Loucy (cell line): Measurements from ENCODE around the gene MRPS26.

Experiments
- H2AFZ ChIP-seq: fragments of 200-600 bp; sonication (generic); 2 replicates; pipeline ENCODE4 v1.6.0; 2016; ENCODE audit warnings: antibody characterized with exemption, mild to moderate bottlenecking, low read length, moderate library complexity
- H3F3A ChIP-seq: fragments of 200-600 bp; 2 replicates; pipeline ENCODE4 v1.6.0; 2016; ENCODE audit warnings: antibody characterized with exemption, low read depth, mild to moderate bottlenecking
- H3K27me3 ChIP-seq: fragments of 200-600 bp; sonication (generic); 2 replicates; pipeline ENCODE4 v1.6.1; 2014; ENCODE audit warnings: low read length, mild to moderate bottlenecking; ENCODE audit not compliant: insufficient read depth, poor library complexity, severe bottlenecking
- H3K36me3 ChIP-seq: fragments of 200-600 bp; sonication (generic); 2 replicates; pipeline ENCODE4 v1.6.1; 2016; ENCODE audit warnings: low read length; ENCODE audit not compliant: insufficient read depth
- H3K4me1 ChIP-seq: fragments of 200-600 bp; sonication (generic); 2 replicates; pipeline ENCODE4 v1.5.1; 2014; ENCODE audit warnings: low read length, mild to moderate bottlenecking; ENCODE audit not compliant: insufficient read depth, poor library complexity, severe bottlenecking
- H3K4me2 ChIP-seq: fragments of 200-600 bp; sonication (generic); 2 replicates; pipeline ENCODE4 v1.6.0; 2014; ENCODE audit warnings: antibody characterized with exemption, low read length, low read depth, mild to moderate bottlenecking; ENCODE audit not compliant: poor library complexity, severe bottlenecking
- H3K4me3 ChIP-seq: fragments of 200-600 bp; sonication (generic); 2 replicates; pipeline ENCODE4 v1.5.1; 2014; ENCODE audit warnings: low read length, mild to moderate bottlenecking, mixed read lengths; ENCODE audit not compliant: poor library complexity, severe bottlenecking
- H3K79me2 ChIP-seq: fragments of 200-600 bp; sonication (generic); 2 replicates; pipeline ENCODE4 v1.6.1; 2014; ENCODE audit warnings: low read length; ENCODE audit not compliant: insufficient read depth
- H3K9ac ChIP-seq: fragments of 200-600 bp; sonication (generic); 2 replicates; pipeline ENCODE4 v1.6.0; 2014; ENCODE audit warnings: mild to moderate bottlenecking, low read depth, low read length, moderate library complexity; ENCODE audit not compliant: poor library complexity, severe bottlenecking
- H3K9me2 ChIP-seq: fragments of 200-600 bp; sonication (generic); replicated peaks from 2 replicates; pipeline ENCODE4 v1.6.1; 2016; ENCODE audit warnings: low read depth, low read length, mixed read lengths
- H3K9me3 ChIP-seq: fragments of 200-600 bp; sonication (generic); 2 replicates; pipeline ENCODE4 v1.6.1; 2014; ENCODE audit warnings: mild to moderate bottlenecking, antibody characterized with exemption, low read length, low read depth; ENCODE audit not compliant: insufficient read depth
- H4K20me1 ChIP-seq: fragments of 200-600 bp; sonication (generic); 2 replicates; pipeline ENCODE4 v1.6.0; 2014; ENCODE audit warnings: antibody characterized with exemption, low read length, mild to moderate bottlenecking; ENCODE audit not compliant: insufficient read depth, poor library complexity, severe bottlenecking
- CTCF ChIP-seq: fragments of 200-600 bp; sonication (generic); conservative IDR thresholded peaks from 2 replicates; pipeline ENCODE4 v1.5.1; 2014; ENCODE audit warnings: mild to moderate bottlenecking, antibody characterized with exemption, low read length
- EZH2phosphoT487 ChIP-seq: fragments of 200-600 bp; IDR thresholded peaks from 2 replicates; pipeline ENCODE4 v1.6.1; 2018; ENCODE audit warnings: antibody characterized with exemption, mild to moderate bottlenecking, moderate library complexity, borderline replicate concordance

MRPS26 gene

GRCh38 chr20:3040086-3040485, 5.8 kb upstream of the MRPS26 start:
- Histone ChIP-seq H3K4me2 (no peak overlapping the region), H3K36me3 (peaks cover 45% of the 10 kb centered on the region; the same call in 1 of the 2 replicates), H3K4me3 (no peak overlapping the region), H3K9me3 (no peaks in the 10 kb centered on the region), H3K4me1 (peaks cover 3% of the 10 kb centered on the region), H3K9ac (no peak overlapping the region), H3K27me3 (no peaks in the 10 kb centered on the region), H3K9me2 (no peaks in the 10 kb centered on the region), H4K20me1 (no peaks in the 10 kb centered on the region), H3F3A (no peaks in the 10 kb centered on the region), H2AFZ (no peak overlapping the region), H3K79me2 (no peaks in the 10 kb centered on the region)
- TF ChIP-seq CTCF (no peak), EZH2phosphoT487 (no peak)

- TF ChIP-seq CTCF: no peak
- Histone ChIP-seq H3K4me3 (no peak overlapping the region), H3K9me2 (no peaks in the 10 kb centered on the region), H2AFZ (no peak overlapping the region), H3F3A (no peaks in the 10 kb centered on the region), H4K20me1 (peaks cover 8% of the 10 kb centered on the region), H3K9me3 (no peaks in the 10 kb centered on the region), H3K4me2 (no peak overlapping the region), H3K36me3 (peaks cover 26% of the 10 kb centered on the region; the same call in 1 of the 2 replicates), H3K79me2 (peaks cover 11% of the 10 kb centered on the region), H3K4me1 (peaks cover 8% of the 10 kb centered on the region), H3K27me3 (peaks cover 5% of the 10 kb centered on the region), H3K9ac (no peak overlapping the region)
These were observed 3.9 kb upstream of the MRPS26 start for GRCh38 chr20:3041854-3042409.

DNA sequence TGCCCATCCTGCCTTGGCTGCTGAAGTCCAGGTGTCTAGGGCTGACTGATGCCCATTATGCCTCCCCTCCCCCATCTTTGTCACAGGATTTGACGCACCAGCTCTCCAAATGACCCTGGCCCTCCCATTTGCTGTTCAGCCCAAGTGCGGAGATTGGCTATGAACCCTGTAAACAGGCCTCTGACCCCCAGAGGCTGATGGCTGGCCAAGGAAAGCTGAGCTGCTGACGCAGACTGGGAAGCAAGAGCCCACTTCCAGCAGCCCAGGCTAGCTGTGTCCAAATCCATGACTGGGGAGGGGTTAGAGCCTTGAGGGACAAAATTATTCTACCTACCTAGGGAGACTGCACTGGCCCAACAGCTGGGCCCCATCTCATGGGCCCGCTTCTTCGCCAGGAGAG, 3.2 kb upstream of the MRPS26 start:
- Histone ChIP-seq H3K9me2 (no peaks in the 10 kb centered on the region), H3K9ac (no peak overlapping the region), H3K36me3 (peaks cover 21% of the 10 kb centered on the region; the same call in 1 of the 2 replicates), H3K9me3 (no peaks in the 10 kb centered on the region), H3F3A (no peaks in the 10 kb centered on the region), H3K79me2 (peaks cover 18% of the 10 kb centered on the region), H4K20me1 (peaks cover 14% of the 10 kb centered on the region), H2AFZ (no peak overlapping the region), H3K4me3 (no peak overlapping the region), H3K4me2 (no peak overlapping the region), H3K4me1 (peaks cover 14% of the 10 kb centered on the region), H3K27me3 (peaks cover 5% of the 10 kb centered on the region)
- TF ChIP-seq EZH2phosphoT487: no peak
- TF ChIP-seq CTCF: no peak
